PFSK-1 (cell line): ENCODE measurements around the gene SPG11.

Experiments used
- FOXP2 ChIP-seq: optimal IDR thresholded peaks from 2 replicates; pipeline ENCODE3; 2011; ENCODE audit warnings: borderline replicate concordance, control low read depth, inconsistent platforms; ENCODE audit not compliant: insufficient read depth; ENCODE audit errors: extremely low read length, extremely low read depth
- POLR2AphosphoS5 ChIP-seq: IDR thresholded peaks from 2 replicates; pipeline ENCODE4 v1.6.1; 2012; ENCODE audit warnings: low read depth, mild to moderate bottlenecking, control low read depth, low read length, moderate library complexity
- SIN3A ChIP-seq: IDR thresholded peaks from 2 replicates; pipeline ENCODE4 v1.6.1; 2012; ENCODE audit warnings: mild to moderate bottlenecking, low read length, moderate library complexity, borderline replicate concordance; ENCODE audit not compliant: insufficient read depth
- TAF1 ChIP-seq: IDR thresholded peaks from 2 replicates; pipeline ENCODE4 v1.6.1; 2012; ENCODE audit warnings: low read length, control low read depth, borderline replicate concordance; ENCODE audit not compliant: insufficient read depth
- TF ChIP-seq, protein P1 (sequence below), 2 experiments: IDR thresholded peaks; 2 replicates each; pipeline versions ENCODE4 v1.6.1 to v1.8.0; 2011 to 2012; ENCODE audit warnings: low read depth in 2 of 2, low read length in 2 of 2, control low read depth in 1 of 2, inconsistent platforms in 1 of 2, mild to moderate bottlenecking in 1 of 2, moderate library complexity in 1 of 2; ENCODE audit not compliant: insufficient read depth in 1 of 2

The SPG11 gene

DNA sequence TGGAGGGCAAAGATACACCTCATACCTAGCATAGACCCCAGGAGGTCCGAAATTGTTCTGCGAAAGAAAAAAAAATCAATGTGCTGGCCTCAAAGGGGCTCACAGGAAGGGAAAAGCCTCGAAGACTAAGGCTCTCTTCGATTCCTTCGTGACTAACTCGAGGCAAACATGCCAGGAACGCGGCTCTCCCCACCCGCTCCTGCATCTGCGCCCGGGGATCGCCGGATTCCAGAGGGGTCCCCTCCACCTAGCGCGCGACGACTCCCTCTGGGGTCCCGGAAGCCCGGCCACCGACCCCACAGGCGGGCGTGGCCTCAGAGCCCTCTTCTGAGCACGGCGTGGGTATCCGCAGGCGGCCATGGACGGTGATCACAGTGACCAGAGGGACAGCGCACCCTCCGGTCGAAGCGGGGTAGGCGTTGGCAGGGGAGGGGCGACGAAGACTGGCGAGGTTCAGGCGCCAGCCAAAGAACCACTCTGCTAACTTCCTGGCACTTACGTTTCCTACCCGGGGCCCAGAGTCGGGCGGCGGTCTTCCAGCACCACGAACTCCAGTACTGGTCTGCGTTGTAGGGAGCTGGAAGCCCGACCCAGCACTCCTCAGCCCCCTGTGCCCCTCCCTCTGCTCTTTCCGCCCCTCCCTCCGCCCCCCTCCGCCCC, 127.0 kb downstream of the SPG11 start:
- TF ChIP-seq SIN3A (0 out of 2 replicates have a peak, but pooled peaks have one; percentile 22), FOXP2 (no peak), POLR2AphosphoS5 (peak; percentile 90), TAF1 (no peak)
- TF ChIP-seq, protein P1, sequence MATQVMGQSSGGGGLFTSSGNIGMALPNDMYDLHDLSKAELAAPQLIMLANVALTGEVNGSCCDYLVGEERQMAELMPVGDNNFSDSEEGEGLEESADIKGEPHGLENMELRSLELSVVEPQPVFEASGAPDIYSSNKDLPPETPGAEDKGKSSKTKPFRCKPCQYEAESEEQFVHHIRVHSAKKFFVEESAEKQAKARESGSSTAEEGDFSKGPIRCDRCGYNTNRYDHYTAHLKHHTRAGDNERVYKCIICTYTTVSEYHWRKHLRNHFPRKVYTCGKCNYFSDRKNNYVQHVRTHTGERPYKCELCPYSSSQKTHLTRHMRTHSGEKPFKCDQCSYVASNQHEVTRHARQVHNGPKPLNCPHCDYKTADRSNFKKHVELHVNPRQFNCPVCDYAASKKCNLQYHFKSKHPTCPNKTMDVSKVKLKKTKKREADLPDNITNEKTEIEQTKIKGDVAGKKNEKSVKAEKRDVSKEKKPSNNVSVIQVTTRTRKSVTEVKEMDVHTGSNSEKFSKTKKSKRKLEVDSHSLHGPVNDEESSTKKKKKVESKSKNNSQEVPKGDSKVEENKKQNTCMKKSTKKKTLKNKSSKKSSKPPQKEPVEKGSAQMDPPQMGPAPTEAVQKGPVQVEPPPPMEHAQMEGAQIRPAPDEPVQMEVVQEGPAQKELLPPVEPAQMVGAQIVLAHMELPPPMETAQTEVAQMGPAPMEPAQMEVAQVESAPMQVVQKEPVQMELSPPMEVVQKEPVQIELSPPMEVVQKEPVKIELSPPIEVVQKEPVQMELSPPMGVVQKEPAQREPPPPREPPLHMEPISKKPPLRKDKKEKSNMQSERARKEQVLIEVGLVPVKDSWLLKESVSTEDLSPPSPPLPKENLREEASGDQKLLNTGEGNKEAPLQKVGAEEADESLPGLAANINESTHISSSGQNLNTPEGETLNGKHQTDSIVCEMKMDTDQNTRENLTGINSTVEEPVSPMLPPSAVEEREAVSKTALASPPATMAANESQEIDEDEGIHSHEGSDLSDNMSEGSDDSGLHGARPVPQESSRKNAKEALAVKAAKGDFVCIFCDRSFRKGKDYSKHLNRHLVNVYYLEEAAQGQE (IDR thresholded peaks at IDR 0.05; ENCODE audit: insufficient read depth in 1 of 2, low read depth in 2 of 2, low read length in 2 of 2) = no peak

DNA sequence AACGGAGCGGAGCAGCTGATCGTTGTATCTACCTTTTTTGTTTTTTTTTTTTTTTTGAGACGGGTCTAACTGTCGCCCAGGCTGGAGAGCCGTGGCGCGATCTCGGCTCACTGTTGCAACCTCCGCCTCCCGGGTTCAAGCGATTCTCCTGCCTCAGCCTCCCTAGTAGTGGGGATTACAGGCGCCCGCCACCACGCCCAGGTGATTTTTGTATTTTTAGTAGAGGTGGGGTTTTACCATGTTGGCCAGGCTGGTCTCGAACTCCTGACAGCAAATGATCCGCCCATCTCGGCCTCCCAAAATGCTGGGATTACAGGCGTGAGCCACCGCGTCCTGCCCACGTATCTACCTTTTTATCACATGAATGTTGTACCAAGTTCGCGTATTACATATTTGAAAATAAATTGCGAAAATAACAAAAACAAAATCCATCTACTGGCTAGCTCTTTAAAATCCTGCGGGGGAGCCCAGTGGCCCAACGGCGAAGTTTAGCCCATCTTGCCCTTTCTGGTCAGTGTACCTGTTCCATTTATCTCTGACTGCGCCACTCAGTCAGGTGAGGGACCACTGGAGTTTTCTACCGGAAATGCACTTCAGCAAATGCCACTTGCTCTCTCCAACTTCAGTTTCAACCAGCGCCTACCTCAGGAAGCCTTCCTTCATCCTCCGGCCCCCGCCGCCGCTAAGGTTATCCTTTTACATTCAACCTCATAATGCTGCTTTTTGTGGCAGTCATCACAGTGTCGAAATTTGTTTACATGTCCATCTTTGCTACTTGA, 127.8 kb downstream of the SPG11 start:
- no peak for TF ChIP-seq TAF1
- TF ChIP-seq POLR2AphosphoS5 = no peak
- TF ChIP-seq, protein P1 (IDR thresholded peaks at IDR 0.05; ENCODE audit: insufficient read depth in 1 of 2, low read depth in 2 of 2, low read length in 2 of 2) = no peak
- TF ChIP-seq SIN3A = no peak
- TF ChIP-seq FOXP2 = no peak

DNA sequence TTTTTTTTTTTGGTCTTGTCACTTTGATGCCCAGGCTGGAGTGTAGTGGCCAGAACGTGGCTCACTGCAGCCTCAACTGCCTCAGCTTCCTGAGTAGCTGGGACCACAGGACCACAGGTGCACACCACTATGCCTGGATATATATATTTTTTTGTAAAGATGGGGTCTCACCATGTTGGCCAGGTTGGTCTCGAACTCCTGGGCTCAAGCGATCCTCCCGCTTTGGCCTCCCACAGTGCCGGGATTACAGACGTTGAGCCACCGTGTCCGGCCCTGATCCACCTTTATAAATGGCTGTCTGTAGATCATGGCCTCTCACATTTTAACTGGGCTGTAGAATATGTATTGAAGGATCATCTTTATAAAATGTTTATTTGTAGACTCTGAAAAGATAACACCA, 128.4 kb downstream of the SPG11 start:
- no peak for TF ChIP-seq FOXP2
- no peak for TF ChIP-seq TAF1
- TF ChIP-seq, protein P1 (IDR thresholded peaks at IDR 0.05; ENCODE audit: insufficient read depth in 1 of 2, low read depth in 2 of 2, low read length in 2 of 2) = no peak
- no peak for TF ChIP-seq SIN3A
- no peak for TF ChIP-seq POLR2AphosphoS5

DNA sequence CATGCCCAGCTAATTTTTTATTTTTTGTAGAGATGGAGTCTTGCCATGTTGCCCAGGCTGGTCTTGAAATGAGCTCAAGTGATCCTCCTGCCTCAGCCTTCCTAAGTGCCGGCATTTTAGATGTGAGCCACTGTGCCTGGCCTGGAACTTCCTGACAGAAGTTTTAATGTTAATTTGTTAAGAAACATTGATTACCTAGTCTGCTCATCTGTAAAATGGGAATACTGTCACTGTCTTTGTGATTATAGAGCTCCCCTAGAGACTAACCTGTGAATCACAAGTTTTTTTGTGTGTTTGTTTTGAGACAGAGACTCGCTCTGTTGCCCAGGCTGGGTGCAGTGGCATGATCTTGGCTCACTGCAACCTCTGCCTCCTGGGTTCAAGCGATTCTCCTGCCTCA, 130.8 kb downstream of the SPG11 start:
- TF ChIP-seq, protein P1 (IDR thresholded peaks at IDR 0.05; ENCODE audit: insufficient read depth in 1 of 2, low read depth in 2 of 2, low read length in 2 of 2) = no peak
- TF ChIP-seq TAF1 (no peak), SIN3A (no peak), POLR2AphosphoS5 (no peak), FOXP2 (no peak)
